H9 (cell line): ENCODE data around the gene EFCAB12. TPM values are rescaled to one million over a fixed set of nuclear protein-coding genes. Genes with fewer than 3 reads are reported as not detected.

Source experiments
- DNase-seq: peaks from one replicate; pipeline ENCODE4 v3.0.0-alpha.2; 2017
- H2AFZ ChIP-seq: one replicate; pipeline ENCODE4 v1.6.1; 2013; ENCODE audit warnings: mild to moderate bottlenecking, low read length, control low read depth, moderate library complexity
- H2AK5ac ChIP-seq: 2 replicates; pipeline ENCODE4 v1.6.1; 2013; ENCODE audit warnings: low read length, control low read depth, mixed read lengths; ENCODE audit not compliant: insufficient read length
- H2BK120ac ChIP-seq: one replicate; pipeline ENCODE4 v1.6.1; 2013; ENCODE audit warnings: low read depth, mild to moderate bottlenecking, low read length, control low read depth, inconsistent platforms; ENCODE audit not compliant: poor library complexity, severe bottlenecking
- H2BK12ac ChIP-seq: 2 replicates; pipeline ENCODE4 v1.6.1; 2013; ENCODE audit warnings: low read length, control low read depth, mixed read lengths, low read depth; ENCODE audit not compliant: insufficient read length
- H2BK15ac ChIP-seq: 2 replicates; pipeline ENCODE4 v1.6.1; 2013; ENCODE audit warnings: low read depth, low read length, control low read depth
- H2BK20ac ChIP-seq: one replicate; pipeline ENCODE4 v1.6.1; 2013; ENCODE audit warnings: low read depth, mild to moderate bottlenecking, low read length, control low read depth, inconsistent platforms; ENCODE audit not compliant: poor library complexity, severe bottlenecking
- H2BK5ac ChIP-seq: 2 replicates; pipeline ENCODE4 v1.6.1; 2013; ENCODE audit warnings: low read length, control low read depth, mixed read lengths; ENCODE audit not compliant: insufficient read length
- H3K14ac ChIP-seq: 2 replicates; pipeline ENCODE4 v1.6.1; 2013; ENCODE audit warnings: low read length, control low read depth; ENCODE audit not compliant: insufficient read depth
- H3K18ac ChIP-seq: 2 replicates; pipeline ENCODE4 v1.6.1; 2013; ENCODE audit warnings: low read depth, mild to moderate bottlenecking, mixed read lengths, low read length, control low read depth; ENCODE audit not compliant: insufficient read length
- H3K23ac ChIP-seq: 2 replicates; pipeline ENCODE4 v1.6.1; 2013; ENCODE audit warnings: low read length, control low read depth, mixed read lengths, low read depth; ENCODE audit not compliant: insufficient read length
- H3K23me2 ChIP-seq: 2 replicates; pipeline ENCODE4 v1.6.1; 2013; ENCODE audit warnings: low read depth, mild to moderate bottlenecking, mixed read lengths, low read length, control low read depth; ENCODE audit not compliant: insufficient read length, poor library complexity, severe bottlenecking
- H3K27ac ChIP-seq: 2 replicates; pipeline ENCODE4 v1.5.1; 2013; ENCODE audit warnings: low read length, control low read depth, mixed read lengths, low read depth; ENCODE audit not compliant: insufficient read length
- H3K27me3 ChIP-seq: 2 replicates; pipeline ENCODE4 v1.6.1; 2013; ENCODE audit warnings: low read length, control low read depth, inconsistent platforms; ENCODE audit not compliant: insufficient read depth
- H3K4ac ChIP-seq: 2 replicates; pipeline ENCODE4 v1.6.1; 2013; ENCODE audit warnings: low read depth, mild to moderate bottlenecking, control low read depth, inconsistent platforms, low read length, moderate library complexity
- H3K4me1 ChIP-seq: 2 replicates; pipeline ENCODE4 v1.6.1; 2013; ENCODE audit warnings: low read length, control low read depth, inconsistent platforms; ENCODE audit not compliant: insufficient read depth
- H3K4me2 ChIP-seq: 2 replicates; pipeline ENCODE4 v1.6.1; 2013; ENCODE audit warnings: low read length, control low read depth, mixed read lengths; ENCODE audit not compliant: insufficient read length, insufficient read depth
- H3K56ac ChIP-seq: 2 replicates; pipeline ENCODE4 v1.6.1; 2013; ENCODE audit warnings: low read depth, mild to moderate bottlenecking, mixed read lengths, low read length, control low read depth; ENCODE audit not compliant: insufficient read length
- H3K79me1 ChIP-seq: 2 replicates; pipeline ENCODE4 v1.6.1; 2013; ENCODE audit warnings: low read depth, mild to moderate bottlenecking, moderate library complexity, low read length, control low read depth, inconsistent platforms; ENCODE audit not compliant: insufficient read depth, poor library complexity, severe bottlenecking
- H3K79me2 ChIP-seq: 2 replicates; pipeline ENCODE4 v1.6.1; 2013; ENCODE audit warnings: low read length, control low read depth, inconsistent platforms; ENCODE audit not compliant: insufficient read depth
- H3K9ac ChIP-seq: 2 replicates; pipeline ENCODE4 v1.6.1; 2013; ENCODE audit warnings: low read length, control low read depth, mixed read lengths; ENCODE audit not compliant: insufficient read length; ENCODE audit errors: extremely low read depth
- H3K9me3 ChIP-seq: one replicate; pipeline ENCODE4 v1.6.1; 2013; ENCODE audit warnings: low read depth, low read length, inconsistent platforms; ENCODE audit not compliant: control insufficient read depth
- H3T11ph ChIP-seq: one replicate; pipeline ENCODE4 v1.6.1; 2013; ENCODE audit warnings: mild to moderate bottlenecking, low read length, control low read depth, inconsistent platforms
- H4K20me1 ChIP-seq: one replicate; pipeline ENCODE4 v1.6.1; 2013; ENCODE audit not compliant: control insufficient read depth, insufficient read length, insufficient read depth
- H4K5ac ChIP-seq: 2 replicates; pipeline ENCODE4 v1.6.1; 2013; ENCODE audit warnings: low read depth, mild to moderate bottlenecking, mixed read lengths, low read length, control low read depth; ENCODE audit not compliant: insufficient read length
- H4K8ac ChIP-seq: replicated peaks from 2 replicates; pipeline ENCODE4 v1.6.1; 2013; ENCODE audit warnings: low read length, control low read depth, mixed read lengths, low read depth; ENCODE audit not compliant: insufficient read length
- H4K91ac ChIP-seq: 2 replicates; pipeline ENCODE4 v1.6.1; 2013; ENCODE audit warnings: low read depth, mild to moderate bottlenecking, moderate library complexity, mixed read lengths, low read length, control low read depth; ENCODE audit not compliant: insufficient read length
- H3K27ac Mint-ChIP-seq, 3 experiments: 2 replicates in 2 of 3; 3 replicates in 1 of 3; pipeline ENCODE4 v1.8.0; 2020 to 2021; ENCODE audit warnings: mixed read lengths in 3 of 3, mild to moderate bottlenecking in 1 of 3, moderate library complexity in 1 of 3
- H3K27me3 Mint-ChIP-seq: 2 replicates; pipeline ENCODE4 v1.8.0; 2021; ENCODE audit warnings: low read depth, mild to moderate bottlenecking, moderate library complexity, mixed read lengths
- H3K36me3 Mint-ChIP-seq, 3 experiments: 2 replicates in 2 of 3; 3 replicates in 1 of 3; pipeline ENCODE4 v1.8.0; 2020 to 2021; ENCODE audit warnings: low read depth in 3 of 3, mixed read lengths in 3 of 3; ENCODE audit not compliant: insufficient read depth in 1 of 3
- H3K4me1 Mint-ChIP-seq, 2 experiments: 2 replicates each; pipeline ENCODE4 v1.8.0; 2020; ENCODE audit warnings: mixed read lengths in 2 of 2
- H3K4me3 Mint-ChIP-seq, 2 experiments: 2 replicates in 1 of 2; 3 replicates in 1 of 2; pipeline ENCODE4 v1.8.0; 2020 to 2021; ENCODE audit warnings: mild to moderate bottlenecking in 2 of 2, mixed read lengths in 2 of 2, moderate library complexity in 1 of 2
- H3K9me3 Mint-ChIP-seq, 2 experiments: 2 replicates in 1 of 2; 3 replicates in 1 of 2; pipeline ENCODE4 v1.8.0; 2020; ENCODE audit warnings: mild to moderate bottlenecking in 2 of 2, mixed read lengths in 2 of 2, moderate library complexity in 1 of 2
- CTCF ChIP-seq: fragments of 200-600 bp; sonication (generic); conservative IDR thresholded peaks from 3 replicates; pipeline ENCODE4 v1.8.0; 2021; ENCODE audit warnings: antibody characterized with exemption, mild to moderate bottlenecking
- WGBS: extraction: QIAGEN DNeasy Blood & Tissue Kit; methylation state at CpG from one replicate; pipeline ENCODE4 v1.1.7; 2013; ENCODE audit warnings: missing lambda C conversion rate, low lambda C conversion rate, mixed read lengths; ENCODE audit not compliant: insufficient read length; ENCODE audit errors: extremely low coverage; 5-methylcytosine and 5-hydroxymethylcytosine counted together
- total RNA-seq: library from RNA; stranded (reverse); gene quantifications from 2 replicates; pipeline ENCODE4 v1.2.1, GENCODE V29; 2021

The EFCAB12 gene
- total RNA-seq, 1 experiment from 2014 or later: 0.28 TPM

DNA sequence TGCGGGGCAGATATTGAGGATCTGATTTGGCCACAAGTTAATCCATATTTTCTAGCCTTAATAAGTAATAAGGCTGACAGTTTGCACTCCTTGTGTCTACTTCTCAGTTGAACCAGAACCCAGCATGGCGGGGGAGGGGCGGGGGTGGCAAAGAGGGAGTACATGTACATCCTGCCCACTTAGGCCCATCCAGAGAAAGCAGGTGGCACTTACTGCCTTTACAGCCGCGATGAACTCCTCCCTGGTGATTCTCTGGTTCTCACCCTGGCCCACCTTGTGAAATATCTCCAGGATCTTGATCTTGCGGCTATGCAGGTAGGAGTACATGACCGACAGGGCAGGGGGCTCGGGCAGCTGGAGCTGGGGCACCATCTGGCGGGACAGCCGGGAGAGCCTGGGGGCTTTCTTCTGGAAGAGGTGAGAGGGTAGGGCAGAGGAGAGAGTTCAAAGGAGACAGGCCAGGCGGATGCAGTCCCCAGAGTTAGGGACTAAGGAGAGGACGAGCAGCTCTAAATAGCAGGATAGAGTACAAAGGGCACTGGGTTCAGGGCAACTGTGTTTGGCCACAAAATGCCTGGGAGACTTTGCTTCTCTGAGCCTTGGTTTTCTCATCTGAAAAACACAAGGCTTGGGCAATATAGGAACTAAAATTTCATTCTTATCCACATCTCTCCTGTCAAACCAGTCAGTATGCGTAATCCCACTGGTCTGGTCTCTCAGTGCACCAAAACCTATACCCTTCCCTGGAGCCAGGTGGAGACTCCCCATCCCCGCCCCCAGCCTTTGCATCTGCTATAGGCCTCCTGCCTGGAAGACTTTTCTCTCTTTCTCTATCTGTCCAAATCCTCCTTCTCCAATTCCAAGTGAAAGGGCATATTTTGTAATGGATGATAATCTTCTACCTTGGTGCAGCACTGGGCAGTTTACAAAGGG is 10.1 kb downstream of the EFCAB12 start:
- no peak for TF ChIP-seq CTCF
- Histone ChIP-seq H4K91ac (no peak overlapping the region), H3K56ac (no peak overlapping the region), H3K27ac (no peak overlapping the region), H3K4ac (no peak overlapping the region), H2BK12ac (no peak overlapping the region), H3K27me3 (peaks cover 3% of the 10 kb centered on the region; the same call in 1 of the 2 replicates), H4K5ac (no peak overlapping the region), H3K23me2 (no peaks in the 10 kb centered on the region), H3K79me2 (no peaks in the 10 kb centered on the region), H3K4me1 (no peaks in the 10 kb centered on the region), H2BK120ac (no peak overlapping the region), H3K79me1 (no peaks in the 10 kb centered on the region), H4K8ac (no peak overlapping the region), H4K20me1 (no peaks in the 10 kb centered on the region), H3K9me3 (no peaks in the 10 kb centered on the region), H3K9ac (no peak overlapping the region), H2BK15ac (no peak overlapping the region), H3T11ph (no peak overlapping the region), H3K4me2 (no peak overlapping the region), H3K18ac (no peak overlapping the region), H3K23ac (no peak overlapping the region), H2AFZ (no peak overlapping the region), H2AK5ac (no peak overlapping the region), H3K14ac (no peak overlapping the region), H2BK5ac (no peak overlapping the region), H2BK20ac (no peak overlapping the region)
- Mint-ChIP-seq H3K27me3 (peaks cover 57% of the 10 kb centered on the region), H3K27ac (no peak overlapping the region; a peak in 1 of 7 replicates), H3K9me3 (peaks cover 0 to 2% of the 10 kb centered on the region in 2 experiments; a peak in 1 of 5 replicates), H3K4me3 (no peak overlapping the region), H3K4me1 (peaks cover 8 to 14% of the 10 kb centered on the region in 2 experiments; a peak in 3 of 4 replicates), H3K36me3 (no peaks in the 10 kb centered on the region)
- no CpG with 5 or more reads among the region's 14 CpGs for WGBS
- no peak for DNase-seq
